NT2/D1 (cell line): Measurements from ENCODE around the gene SUV39H2.

ENCODE experiments used
- DNase-seq: peaks from one replicate; pipeline ENCODE4 v3.0.0-alpha.2; 2011; ENCODE audit warnings: low read depth, low spot score
- H3K27me3 ChIP-seq: 2 replicates; pipeline ENCODE4 v1.6.0; 2011; ENCODE audit warnings: mild to moderate bottlenecking; ENCODE audit not compliant: insufficient read length, insufficient read depth
- H3K36me3 ChIP-seq: 2 replicates; pipeline ENCODE4 v1.6.1; 2011; ENCODE audit warnings: mild to moderate bottlenecking, low read length, mixed read lengths; ENCODE audit not compliant: insufficient read depth, insufficient read length
- H3K4me1 ChIP-seq: 2 replicates; pipeline ENCODE4 v1.5.1; 2011; ENCODE audit not compliant: insufficient read depth, insufficient read length
- H3K4me3 ChIP-seq: 2 replicates; pipeline ENCODE4 v1.5.1; 2011; ENCODE audit warnings: low read depth; ENCODE audit not compliant: insufficient read length
- H3K9ac ChIP-seq: 2 replicates; pipeline ENCODE4 v1.6.0; 2011; ENCODE audit warnings: low read depth; ENCODE audit not compliant: insufficient read length
- H3K9me3 ChIP-seq: 2 replicates; pipeline ENCODE4 v1.5.1; 2011; ENCODE audit warnings: mild to moderate bottlenecking, low read length; ENCODE audit not compliant: insufficient read depth
- SUZ12 ChIP-seq: IDR thresholded peaks from 2 replicates; pipeline ENCODE4 v1.6.1; 2011; ENCODE audit not compliant: insufficient read length, insufficient read depth; ENCODE audit errors: extremely low read depth
- YY1 ChIP-seq: IDR thresholded peaks from 2 replicates; pipeline ENCODE4 v1.6.1; 2011; ENCODE audit not compliant: insufficient read length, insufficient read depth
- ZNF274 ChIP-seq: IDR thresholded peaks from 2 replicates; pipeline ENCODE4 v1.6.1; 2011; ENCODE audit warnings: mild to moderate bottlenecking, low read depth, low read length

Gene SUV39H2

DNA sequence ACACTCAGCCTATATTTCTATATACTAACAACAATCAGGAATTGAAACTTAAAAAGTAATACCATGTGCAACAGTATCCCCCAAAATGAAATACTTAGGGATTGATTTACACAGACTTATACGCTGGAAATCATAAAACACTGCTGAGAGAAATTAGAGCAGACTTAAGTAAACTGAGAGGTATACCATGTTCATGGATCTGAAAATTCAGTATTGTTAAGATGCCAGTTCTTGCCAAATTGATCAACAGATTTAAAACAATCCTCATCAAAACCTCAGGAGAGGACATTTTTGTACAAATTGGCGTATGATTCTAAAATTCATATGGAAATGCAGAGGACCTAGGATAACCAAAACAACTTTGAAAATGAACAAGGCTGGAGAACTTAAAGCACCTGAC is 37.9 kb downstream of the SUV39H2 start:
- TF ChIP-seq YY1 (no peak), SUZ12 (no peak), ZNF274 (no peak)

DNA sequence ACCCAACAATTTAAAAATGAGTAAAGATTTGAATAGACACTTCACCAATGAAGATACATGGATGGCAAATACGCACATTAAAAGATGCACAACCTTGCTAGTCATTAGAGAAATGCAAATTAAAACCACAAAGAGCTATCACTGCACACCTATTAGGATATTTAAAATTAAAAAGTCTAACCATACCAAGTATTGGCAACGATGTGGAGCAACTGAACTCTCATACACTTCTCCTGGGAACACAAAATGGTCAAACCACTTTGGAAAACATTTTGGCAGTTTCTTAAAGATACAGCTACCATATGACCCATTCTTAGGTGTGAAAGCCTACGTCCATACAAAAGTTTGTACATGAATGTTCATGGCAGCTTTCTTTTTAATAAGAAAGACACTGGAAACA is 39.2 kb downstream of the SUV39H2 start:
- H3K9me3 ChIP-seq: peaks cover 19% of the 10 kb centered on the region
- TF ChIP-seq SUZ12 (no peak), ZNF274 (no peak), YY1 (no peak)
- DNase-seq: no peak
- H3K4me3 ChIP-seq: no peak overlapping the region
- H3K36me3 ChIP-seq: peaks cover 37% of the 10 kb centered on the region
- H3K9ac ChIP-seq: no peak overlapping the region
- H3K27me3 ChIP-seq: no peaks in the 10 kb centered on the region
- H3K4me1 ChIP-seq: no peaks in the 10 kb centered on the region

More for the DNA sequence above, 37.9 kb downstream of the SUV39H2 start:
- DNase-seq: no peak
- Histone ChIP-seq H3K4me1 (no peaks in the 10 kb centered on the region), H3K27me3 (no peaks in the 10 kb centered on the region), H3K36me3 (peaks cover 33% of the 10 kb centered on the region), H3K9me3 (peaks cover 19% of the 10 kb centered on the region), H3K9ac (no peak overlapping the region), H3K4me3 (no peak overlapping the region)

DNA sequence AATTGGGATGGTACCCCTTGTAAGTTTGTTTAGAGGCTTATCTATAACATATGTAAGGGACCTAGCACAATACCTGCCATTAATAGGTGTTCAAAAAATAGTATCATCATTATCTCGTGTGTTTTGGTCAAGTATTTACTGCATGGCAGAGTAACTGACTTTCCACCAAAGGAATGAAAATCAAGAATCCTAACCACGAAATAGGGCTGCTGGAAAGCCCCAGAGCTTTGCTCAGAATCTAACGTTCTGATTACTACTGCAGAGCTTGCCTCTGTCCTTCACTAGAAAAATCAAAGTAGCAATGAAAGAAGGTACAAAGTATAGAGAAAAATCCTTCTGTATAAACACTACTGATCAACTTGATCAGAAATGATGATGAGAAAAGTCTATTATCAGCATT is 40.3 kb downstream of the SUV39H2 start:
- TF ChIP-seq YY1 (no peak), SUZ12 (no peak), ZNF274 (no peak)

GRCh38 chr10:14924013-14924412 is 45.3 kb downstream of the SUV39H2 start:
- H3K9me3 ChIP-seq: no peaks in the 10 kb centered on the region
- no peak overlapping the region for H3K4me3 ChIP-seq
- peaks cover 54% of the 10 kb centered on the region for H3K36me3 ChIP-seq
- H3K4me1 ChIP-seq: no peaks in the 10 kb centered on the region
- H3K27me3 ChIP-seq: no peaks in the 10 kb centered on the region
- H3K9ac ChIP-seq: no peak overlapping the region
- TF ChIP-seq YY1 (no peak), SUZ12 (no peak), ZNF274 (no peak)
- DNase-seq: no peak

More for the DNA sequence above, 40.3 kb downstream of the SUV39H2 start:
- H3K27me3 ChIP-seq: no peaks in the 10 kb centered on the region
- no peak overlapping the region for H3K9ac ChIP-seq
- peaks cover 19% of the 10 kb centered on the region for H3K9me3 ChIP-seq
- peaks cover 46% of the 10 kb centered on the region for H3K36me3 ChIP-seq
- no peak overlapping the region for H3K4me3 ChIP-seq
- H3K4me1 ChIP-seq: no peaks in the 10 kb centered on the region
- no peak for DNase-seq

- TF ChIP-seq ZNF274: no peak
- no peak for TF ChIP-seq YY1
- no peak for TF ChIP-seq SUZ12
- Histone ChIP-seq H3K4me3 (no peak overlapping the region), H3K36me3 (peaks cover 50% of the 10 kb centered on the region), H3K9me3 (no peaks in the 10 kb centered on the region), H3K27me3 (no peaks in the 10 kb centered on the region), H3K9ac (no peak overlapping the region), H3K4me1 (no peaks in the 10 kb centered on the region)
- no peak for DNase-seq
These were observed 46.6 kb downstream of the SUV39H2 start for GRCh38 chr10:14925268-14925667.

DNA sequence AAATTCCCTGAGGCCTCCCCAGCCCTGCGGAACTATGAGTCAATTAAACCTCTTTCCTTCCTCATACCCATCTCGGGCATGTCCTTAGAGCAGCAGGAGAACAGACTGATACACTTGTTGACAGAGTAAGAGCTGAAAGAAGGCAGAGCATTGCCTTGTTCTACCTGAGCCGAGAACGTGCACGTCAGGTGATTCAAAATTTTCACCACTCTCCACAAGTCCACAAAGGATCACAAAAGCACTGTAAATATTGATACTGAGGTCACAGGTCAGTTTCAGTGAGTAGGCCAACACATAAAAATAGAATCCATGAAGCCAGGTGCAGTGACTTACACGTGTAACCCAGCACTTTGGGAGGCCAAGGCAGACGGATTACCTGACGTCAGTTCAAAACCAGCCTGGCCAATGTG is 47.4 kb downstream of the SUV39H2 start:
- no peak for TF ChIP-seq YY1
- TF ChIP-seq ZNF274: no peak
- TF ChIP-seq SUZ12: no peak
- no peak overlapping the region for H3K9ac ChIP-seq
- no peaks in the 10 kb centered on the region for H3K9me3 ChIP-seq
- H3K4me3 ChIP-seq: no peak overlapping the region
- DNase-seq: no peak
- no peaks in the 10 kb centered on the region for H3K27me3 ChIP-seq
- peaks cover 54% of the 10 kb centered on the region for H3K36me3 ChIP-seq
- no peaks in the 10 kb centered on the region for H3K4me1 ChIP-seq

- TF ChIP-seq SUZ12 (no peak), ZNF274 (no peak), YY1 (no peak)
- Histone ChIP-seq H3K4me3 (no peak overlapping the region), H3K36me3 (peaks cover 49% of the 10 kb centered on the region), H3K9ac (no peak overlapping the region), H3K4me1 (no peaks in the 10 kb centered on the region), H3K27me3 (no peaks in the 10 kb centered on the region), H3K9me3 (no peaks in the 10 kb centered on the region)
- DNase-seq: no peak
These were observed 48.2 kb downstream of the SUV39H2 start for GRCh38 chr10:14926722-14927416.
